ENCODE data around the gene ILDR2.

The ILDR2 gene

DNA sequence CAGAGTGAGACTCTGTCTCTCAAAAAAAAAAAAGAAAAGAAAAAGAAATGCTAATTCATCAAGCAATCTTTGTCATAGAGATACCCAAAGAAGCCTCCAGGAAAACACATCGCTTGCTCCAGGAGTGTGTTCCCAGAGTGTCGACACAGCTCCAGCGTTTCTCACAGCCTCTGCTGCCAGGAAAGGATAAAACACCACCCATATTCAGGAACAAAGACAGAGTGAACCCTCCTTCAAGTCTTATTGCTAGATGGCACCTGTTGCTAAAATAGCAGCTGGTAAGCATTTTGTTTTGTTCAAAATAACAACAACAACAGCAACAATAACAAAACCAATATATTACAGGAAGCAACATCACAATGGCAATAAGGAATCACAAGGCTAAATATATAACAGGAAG lies 3.1 kb downstream of the ILDR2 start:
- Histone ChIP-seq H3K36me3 (ENCODE audit: control insufficient read depth in 4 of 4, insufficient read depth in 4 of 4, low read length in 3 of 4) (no peaks in the 10 kb centered on the region), H3K9me3 (ENCODE audit: control extremely low read depth in 1 of 5, control insufficient read depth in 4 of 5, insufficient read depth in 2 of 5, low read depth in 1 of 5, low read length in 4 of 5) (no peaks in the 10 kb centered on the region), H3K27ac (ENCODE audit: insufficient read depth in 1 of 2, low read depth in 1 of 2, low read length in 2 of 2, poor library complexity in 1 of 2, severe bottlenecking in 2 of 2) (no peak overlapping the region), H3K4me3 (ENCODE audit: control insufficient read depth in 1 of 7, extremely low read depth in 1 of 7, insufficient read depth in 4 of 7, low read depth in 2 of 7, low read length in 6 of 7) (no peak overlapping the region), H3K27me3 (replicated peaks in 2 of 5; ENCODE audit: control insufficient read depth in 4 of 5, insufficient read depth in 5 of 5, low read length in 4 of 5) (peaks cover 0 to 46% (median 20%) of the 10 kb centered on the region in 5 experiments), H3K4me1 (ENCODE audit: control extremely low read depth in 1 of 4, control insufficient read depth in 4 of 4, insufficient read depth in 4 of 4, low read length in 3 of 4) (peaks cover 0 to 14% (median 8%) of the 10 kb centered on the region in 4 experiments)
- no CpG with 5 or more reads among the region's 3 CpGs for WGBS (ENCODE audit: insufficient coverage)
- ChIA-PET POLR2A (no interaction called here), CTCF (interaction anchor here (0.8 to 3.5 kb wide), 2 partner anchors 11 to 85 kb away, joined by 3 to 19 read pairs; no protein-coding TSS in a partner anchor)
- no peak for DNase-seq

GRCh38 chr1:166971252-166971651 lies 4.1 kb downstream of the ILDR2 start:
- CTCF ChIA-PET, result no interaction called here
- DNase-seq, result no peak
- peaks cover 0 to 41% (median 17%) of the 10 kb centered on the region in 5 experiments for H3K27me3 ChIP-seq (replicated peaks in 2 of 5; ENCODE audit: control insufficient read depth in 4 of 5, insufficient read depth in 5 of 5, low read length in 4 of 5)
- H3K27ac ChIP-seq (ENCODE audit: insufficient read depth in 1 of 2, low read depth in 1 of 2, low read length in 2 of 2, poor library complexity in 1 of 2, severe bottlenecking in 2 of 2), result no peak overlapping the region
- no peaks in the 10 kb centered on the region for H3K36me3 ChIP-seq (ENCODE audit: control insufficient read depth in 4 of 4, insufficient read depth in 4 of 4, low read length in 3 of 4)
- H3K4me1 ChIP-seq (ENCODE audit: control extremely low read depth in 1 of 4, control insufficient read depth in 4 of 4, insufficient read depth in 4 of 4, low read length in 3 of 4), result peaks cover 0 to 13% (median 8%) of the 10 kb centered on the region in 4 experiments
- 100% methylated on average over 1 of the region's 3 CpGs for WGBS (ENCODE audit: insufficient coverage)
- H3K9me3 ChIP-seq (ENCODE audit: control extremely low read depth in 1 of 5, control insufficient read depth in 4 of 5, insufficient read depth in 2 of 5, low read depth in 1 of 5, low read length in 4 of 5), result no peaks in the 10 kb centered on the region
- H3K4me3 ChIP-seq (ENCODE audit: control insufficient read depth in 1 of 7, extremely low read depth in 1 of 7, insufficient read depth in 4 of 7, low read depth in 2 of 7, low read length in 6 of 7), result no peak overlapping the region
- POLR2A ChIA-PET, result interaction anchor here (0.5 kb wide), 1 partner anchor 88 kb away, joined by 3 read pairs; no protein-coding TSS in a partner anchor

GRCh38 chr1:166969074-166969677 lies 6.2 kb downstream of the ILDR2 start:
- H3K27ac ChIP-seq (ENCODE audit: insufficient read depth in 1 of 2, low read depth in 1 of 2, low read length in 2 of 2, poor library complexity in 1 of 2, severe bottlenecking in 2 of 2), result no peak overlapping the region
- WGBS (ENCODE audit: insufficient coverage), result 84% methylated on average over 4 of the region's 5 CpGs
- H3K4me3 ChIP-seq (ENCODE audit: control insufficient read depth in 1 of 7, extremely low read depth in 1 of 7, insufficient read depth in 4 of 7, low read depth in 2 of 7, low read length in 6 of 7), result no peak overlapping the region
- CTCF ChIA-PET, result interaction anchor here (1.0 to 1.3 kb wide), 2 partner anchors 29 to 84 kb away, joined by 3 read pairs; no protein-coding TSS in a partner anchor
- H3K27me3 ChIP-seq (replicated peaks in 2 of 5; ENCODE audit: control insufficient read depth in 4 of 5, insufficient read depth in 5 of 5, low read length in 4 of 5), result peaks cover 0 to 29% (median 13%) of the 10 kb centered on the region in 5 experiments
- H3K4me1 ChIP-seq (ENCODE audit: control extremely low read depth in 1 of 4, control insufficient read depth in 4 of 4, insufficient read depth in 4 of 4, low read length in 3 of 4), result no peaks in the 10 kb centered on the region
- POLR2A ChIA-PET, result interaction anchor here (0.6 kb wide), 1 partner anchor 22 kb away, joined by 4 read pairs; no protein-coding TSS in a partner anchor
- H3K36me3 ChIP-seq (ENCODE audit: control insufficient read depth in 4 of 4, insufficient read depth in 4 of 4, low read length in 3 of 4), result no peaks in the 10 kb centered on the region
- DNase-seq, result peak in 2 of 3 donors; percentile 37 to 45
- no peaks in the 10 kb centered on the region for H3K9me3 ChIP-seq (ENCODE audit: control extremely low read depth in 1 of 5, control insufficient read depth in 4 of 5, insufficient read depth in 2 of 5, low read depth in 1 of 5, low read length in 4 of 5)

DNA sequence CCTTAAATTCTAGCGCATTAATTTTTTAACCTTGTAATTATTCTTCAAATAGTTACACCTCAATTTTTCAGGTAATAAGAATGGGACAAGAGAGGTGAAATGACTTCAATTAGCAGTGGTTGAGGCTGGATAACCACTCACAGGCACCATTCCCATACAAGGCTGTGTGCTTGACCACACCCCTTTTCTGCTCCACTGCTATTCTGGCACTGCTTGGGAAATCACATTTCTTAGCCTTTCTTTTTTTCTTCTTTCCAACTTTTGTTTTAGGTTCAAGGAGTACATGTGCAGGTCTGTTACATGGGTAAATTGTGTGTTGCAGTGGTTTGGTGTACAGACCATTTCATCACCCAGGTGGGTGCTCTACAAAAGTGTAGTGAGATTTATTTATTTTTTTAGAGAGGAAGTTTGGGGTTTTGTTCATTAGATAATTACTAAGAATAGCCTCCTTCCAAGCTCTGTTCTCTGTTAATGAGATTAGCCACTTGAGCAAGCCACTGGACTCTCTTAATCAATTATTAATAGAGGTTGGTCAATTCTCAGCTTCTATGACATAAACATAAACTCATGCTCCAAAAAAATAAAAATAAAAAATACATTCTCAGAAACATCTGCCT lies 14.4 kb downstream of the ILDR2 start:
- H3K9me3 ChIP-seq (ENCODE audit: control extremely low read depth in 1 of 5, control insufficient read depth in 4 of 5, insufficient read depth in 2 of 5, low read depth in 1 of 5, low read length in 4 of 5), result peaks cover 0 to 2% (median 0%) of the 10 kb centered on the region in 5 experiments
- H3K4me3 ChIP-seq (ENCODE audit: control insufficient read depth in 1 of 7, extremely low read depth in 1 of 7, insufficient read depth in 4 of 7, low read depth in 2 of 7, low read length in 6 of 7), result no peak overlapping the region
- DNase-seq, result no peak
- no CpG with 5 or more reads among the region's 1 CpG for WGBS (ENCODE audit: insufficient coverage)
- ChIA-PET POLR2A (no interaction called here), CTCF (interaction anchor here (1.2 to 2.9 kb wide), 2 partner anchors 11 to 98 kb away, joined by 3 to 10 read pairs; no protein-coding TSS in a partner anchor)
- H3K4me1 ChIP-seq (ENCODE audit: control extremely low read depth in 1 of 4, control insufficient read depth in 4 of 4, insufficient read depth in 4 of 4, low read length in 3 of 4), result no peaks in the 10 kb centered on the region
- no peaks in the 10 kb centered on the region for H3K36me3 ChIP-seq (ENCODE audit: control insufficient read depth in 4 of 4, insufficient read depth in 4 of 4, low read length in 3 of 4)
- no peak overlapping the region for H3K27ac ChIP-seq (ENCODE audit: insufficient read depth in 1 of 2, low read depth in 1 of 2, low read length in 2 of 2, poor library complexity in 1 of 2, severe bottlenecking in 2 of 2)
- peaks cover 0 to 3% (median 0%) of the 10 kb centered on the region in 5 experiments for H3K27me3 ChIP-seq (replicated peaks in 2 of 5; ENCODE audit: control insufficient read depth in 4 of 5, insufficient read depth in 5 of 5, low read length in 4 of 5)

DNA sequence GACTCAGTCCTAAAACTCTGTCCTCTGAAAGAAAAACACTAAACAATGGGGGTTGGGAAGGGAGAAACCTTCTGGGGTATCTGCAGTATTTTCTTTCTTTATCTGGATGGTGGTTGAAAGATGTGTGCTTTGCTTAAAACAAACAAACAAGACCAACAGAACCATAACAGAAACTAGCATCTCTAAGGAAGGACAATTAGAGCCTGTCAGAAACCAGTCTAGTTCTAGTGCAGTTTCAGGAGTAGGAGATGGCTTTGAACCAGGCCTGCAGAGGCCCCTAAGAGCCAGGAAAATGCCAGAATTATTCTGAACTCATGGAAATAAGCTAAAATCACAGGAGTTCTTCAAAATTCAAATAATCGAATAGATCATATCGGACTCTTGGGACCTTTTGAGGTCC lies 18.5 kb downstream of the ILDR2 start:
- ChIA-PET POLR2A (no interaction called here), CTCF (interaction anchor here (1.5 kb wide), 1 partner anchor 27 kb away, joined by 3 read pairs; no protein-coding TSS in a partner anchor)
- H3K4me3 ChIP-seq (ENCODE audit: control insufficient read depth in 1 of 7, extremely low read depth in 1 of 7, insufficient read depth in 4 of 7, low read depth in 2 of 7, low read length in 6 of 7), result no peak overlapping the region

DNA sequence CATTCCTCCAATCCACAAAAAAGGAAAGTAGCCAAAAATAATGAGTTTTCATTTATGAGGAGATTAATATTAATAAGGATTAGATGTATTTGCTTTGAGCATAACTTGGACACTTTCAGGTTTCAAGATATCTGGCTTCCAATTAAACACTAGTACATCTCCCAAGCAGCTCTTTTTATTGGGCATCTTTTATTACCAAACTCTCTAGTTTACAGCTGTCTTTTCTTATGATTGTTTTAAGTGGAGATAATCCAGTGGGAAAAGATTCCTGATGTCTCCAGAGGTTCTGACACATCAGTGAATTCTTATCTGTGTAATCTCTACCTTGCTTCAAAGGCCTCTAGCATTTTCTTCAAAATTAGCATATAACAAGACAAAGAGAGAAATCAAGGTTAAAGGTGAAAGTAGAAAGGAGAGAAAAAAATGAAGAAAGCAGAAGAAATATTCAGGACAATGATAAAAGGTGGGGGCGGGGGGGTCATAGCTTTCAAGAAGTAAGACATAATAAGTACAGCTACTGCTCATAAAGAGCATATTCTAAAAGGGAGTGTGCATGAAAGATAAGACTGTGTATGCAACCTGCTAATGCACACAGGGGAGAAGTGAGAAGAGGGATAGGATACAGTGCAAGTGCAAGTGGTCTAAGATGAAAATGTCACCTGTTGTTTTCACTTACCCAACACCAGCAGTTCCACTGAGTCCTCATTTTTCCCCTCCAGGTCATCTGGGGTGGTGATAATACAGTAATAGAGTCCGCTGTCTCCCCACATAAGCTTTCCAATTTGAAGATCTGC lies 19.1 kb downstream of the ILDR2 start:
- no peak overlapping the region for H3K27ac ChIP-seq (ENCODE audit: insufficient read depth in 1 of 2, low read depth in 1 of 2, low read length in 2 of 2, poor library complexity in 1 of 2, severe bottlenecking in 2 of 2)
- CTCF ChIA-PET, result interaction anchor here (1.5 kb wide), 1 partner anchor 26 kb away, joined by 3 read pairs; no protein-coding TSS in a partner anchor
- no peaks in the 10 kb centered on the region for H3K36me3 ChIP-seq (ENCODE audit: control insufficient read depth in 4 of 4, insufficient read depth in 4 of 4, low read length in 3 of 4)
- POLR2A ChIA-PET, result no interaction called here
- no peaks in the 10 kb centered on the region for H3K4me1 ChIP-seq (ENCODE audit: control extremely low read depth in 1 of 4, control insufficient read depth in 4 of 4, insufficient read depth in 4 of 4, low read length in 3 of 4)
- peak in 1 of 3 donors; percentile 13 for DNase-seq
- WGBS (ENCODE audit: insufficient coverage), result 91% methylated on average over 1 of the region's 2 CpGs
- no peaks in the 10 kb centered on the region for H3K27me3 ChIP-seq (replicated peaks in 2 of 5; ENCODE audit: control insufficient read depth in 4 of 5, insufficient read depth in 5 of 5, low read length in 4 of 5)
- H3K4me3 ChIP-seq (ENCODE audit: control insufficient read depth in 1 of 7, extremely low read depth in 1 of 7, insufficient read depth in 4 of 7, low read depth in 2 of 7, low read length in 6 of 7), result no peak overlapping the region
- H3K9me3 ChIP-seq (ENCODE audit: control extremely low read depth in 1 of 5, control insufficient read depth in 4 of 5, insufficient read depth in 2 of 5, low read depth in 1 of 5, low read length in 4 of 5), result no peaks in the 10 kb centered on the region

More for the DNA sequence above, 18.5 kb downstream of the ILDR2 start:
- 100% methylated on average over 2 of the region's 2 CpGs for WGBS (ENCODE audit: insufficient coverage)
- peaks cover 0 to 3% (median 0%) of the 10 kb centered on the region in 5 experiments for H3K27me3 ChIP-seq (replicated peaks in 2 of 5; ENCODE audit: control insufficient read depth in 4 of 5, insufficient read depth in 5 of 5, low read length in 4 of 5)
- H3K4me1 ChIP-seq (ENCODE audit: control extremely low read depth in 1 of 4, control insufficient read depth in 4 of 4, insufficient read depth in 4 of 4, low read length in 3 of 4), result no peaks in the 10 kb centered on the region
- no peak overlapping the region for H3K27ac ChIP-seq (ENCODE audit: insufficient read depth in 1 of 2, low read depth in 1 of 2, low read length in 2 of 2, poor library complexity in 1 of 2, severe bottlenecking in 2 of 2)
- DNase-seq, result no peak
- H3K9me3 ChIP-seq (ENCODE audit: control extremely low read depth in 1 of 5, control insufficient read depth in 4 of 5, insufficient read depth in 2 of 5, low read depth in 1 of 5, low read length in 4 of 5), result no peaks in the 10 kb centered on the region
- no peaks in the 10 kb centered on the region for H3K36me3 ChIP-seq (ENCODE audit: control insufficient read depth in 4 of 4, insufficient read depth in 4 of 4, low read length in 3 of 4)

All from common myeloid progenitor, CD34-positive (primary cell).